Spleen (tissue), 3 donors: ENCODE measurements around the gene TRERF1.

Experiments
- POLR2A ChIP-seq, 3 donors: fragments of 450-650 bp; IDR thresholded peaks; one replicate each; pipeline ENCODE4 v1.5.1; 2017; ENCODE audit warnings: antibody characterized with exemption in 3 of 3, mild to moderate bottlenecking in 1 of 3
- POLR2AphosphoS5 ChIP-seq, 3 donors: sonication (generic); formaldehyde crosslinking; IDR thresholded peaks; one replicate each; pipeline ENCODE4 v1.5.1; 2017; ENCODE audit warnings: antibody characterized with exemption in 3 of 3

GRCh38 chr6:42378125-42378524, 73.6 kb downstream of the TRERF1 start:
- no peak for TF ChIP-seq POLR2AphosphoS5 (IDR thresholded peaks at IDR 0.05)
- TF ChIP-seq POLR2A (IDR thresholded peaks at IDR 0.05) = no peak
